GM12864 (cell line): ENCODE measurements around the gene CDH13.

Experiments used
- DNase-seq: peaks from one replicate; pipeline ENCODE4 v3.0.0-alpha.2; 2011; ENCODE audit warnings: low read depth
- H3K4me3 ChIP-seq: 2 replicates; pipeline ENCODE4 v1.5.1; 2011; ENCODE audit warnings: mild to moderate bottlenecking, low read depth, low read length, control low read depth
- TF ChIP-seq, protein P1 (sequence below): IDR thresholded peaks from 2 replicates; pipeline ENCODE4 v1.5.1; 2011; ENCODE audit warnings: low read depth, mild to moderate bottlenecking, moderate library complexity, low read length, control low read depth, inconsistent platforms; ENCODE audit errors: missing control alignments

Gene CDH13

DNA sequence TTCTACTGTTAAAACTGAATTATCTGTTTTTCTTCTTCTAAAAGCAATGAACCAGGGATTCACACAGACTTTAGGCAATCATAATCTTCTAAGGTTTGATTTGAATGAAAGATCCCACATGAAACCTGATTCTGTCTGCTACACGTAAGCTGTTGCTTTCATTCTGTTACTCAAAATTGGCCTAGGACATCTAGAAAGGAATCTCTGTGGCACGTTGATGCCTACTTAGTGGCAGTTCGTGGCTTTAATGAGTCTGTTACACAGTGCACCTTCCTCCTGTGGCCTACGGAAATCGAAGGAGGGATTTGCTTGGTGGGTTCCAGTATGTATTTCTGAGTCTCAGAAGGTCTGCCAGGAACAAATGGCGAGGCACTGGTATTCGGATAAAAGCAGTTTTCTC is 691.6 kb downstream of the CDH13 start:
- no peak overlapping the region for H3K4me3 ChIP-seq
- TF ChIP-seq, protein P1, sequence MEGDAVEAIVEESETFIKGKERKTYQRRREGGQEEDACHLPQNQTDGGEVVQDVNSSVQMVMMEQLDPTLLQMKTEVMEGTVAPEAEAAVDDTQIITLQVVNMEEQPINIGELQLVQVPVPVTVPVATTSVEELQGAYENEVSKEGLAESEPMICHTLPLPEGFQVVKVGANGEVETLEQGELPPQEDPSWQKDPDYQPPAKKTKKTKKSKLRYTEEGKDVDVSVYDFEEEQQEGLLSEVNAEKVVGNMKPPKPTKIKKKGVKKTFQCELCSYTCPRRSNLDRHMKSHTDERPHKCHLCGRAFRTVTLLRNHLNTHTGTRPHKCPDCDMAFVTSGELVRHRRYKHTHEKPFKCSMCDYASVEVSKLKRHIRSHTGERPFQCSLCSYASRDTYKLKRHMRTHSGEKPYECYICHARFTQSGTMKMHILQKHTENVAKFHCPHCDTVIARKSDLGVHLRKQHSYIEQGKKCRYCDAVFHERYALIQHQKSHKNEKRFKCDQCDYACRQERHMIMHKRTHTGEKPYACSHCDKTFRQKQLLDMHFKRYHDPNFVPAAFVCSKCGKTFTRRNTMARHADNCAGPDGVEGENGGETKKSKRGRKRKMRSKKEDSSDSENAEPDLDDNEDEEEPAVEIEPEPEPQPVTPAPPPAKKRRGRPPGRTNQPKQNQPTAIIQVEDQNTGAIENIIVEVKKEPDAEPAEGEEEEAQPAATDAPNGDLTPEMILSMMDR: no peak
- DNase-seq: no peak

DNA sequence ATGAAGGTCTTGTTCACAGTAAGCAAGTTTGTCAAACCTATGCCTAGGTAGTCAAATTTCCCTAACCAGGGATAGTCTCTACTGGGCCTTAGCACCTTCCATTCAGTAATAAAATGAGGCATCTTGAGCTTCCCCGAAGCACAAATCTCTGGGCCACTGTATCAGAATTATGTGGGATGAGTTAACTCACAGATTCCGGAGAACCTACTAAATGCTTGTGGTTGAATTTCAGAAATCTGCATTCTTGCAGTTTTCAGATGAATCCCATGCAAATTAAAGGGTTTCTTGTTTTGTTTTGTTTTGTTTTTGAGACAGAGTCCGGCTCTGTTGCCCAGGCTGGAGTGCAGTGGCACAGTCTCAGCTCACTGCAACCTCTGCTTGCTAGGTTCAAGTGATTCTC is 702.2 kb downstream of the CDH13 start:
- H3K4me3 ChIP-seq: no peak overlapping the region
- no peak for DNase-seq
- TF ChIP-seq, protein P1: no peak

GRCh38 chr16:83329441-83329840 is 702.7 kb downstream of the CDH13 start:
- H3K4me3 ChIP-seq: no peak overlapping the region
- no peak for DNase-seq
- TF ChIP-seq, protein P1: no peak

GRCh38 chr16:83330251-83330650 is 703.5 kb downstream of the CDH13 start:
- TF ChIP-seq, protein P1: no peak
- no peak overlapping the region for H3K4me3 ChIP-seq
- no peak for DNase-seq

DNA sequence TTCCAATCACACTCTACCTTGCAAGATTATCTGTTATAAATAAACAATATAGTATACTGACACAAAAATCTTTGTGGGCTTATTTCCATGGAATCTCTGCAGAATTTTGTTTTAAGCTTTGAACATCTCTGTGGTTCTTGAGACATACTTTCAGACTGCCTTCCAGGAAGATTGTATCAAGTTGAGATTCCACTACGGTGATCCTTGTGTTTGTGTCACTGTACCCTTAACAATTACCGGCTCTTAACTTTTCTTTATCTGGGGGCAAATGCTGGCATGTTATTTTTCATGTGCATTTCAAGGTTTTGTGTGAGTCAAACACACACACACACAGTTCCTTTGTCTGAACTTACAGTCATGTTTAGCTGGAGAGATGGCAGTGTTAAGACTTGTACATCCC is 708.3 kb downstream of the CDH13 start:
- TF ChIP-seq, protein P1: no peak
- no peak for DNase-seq
- H3K4me3 ChIP-seq: no peak overlapping the region

DNA sequence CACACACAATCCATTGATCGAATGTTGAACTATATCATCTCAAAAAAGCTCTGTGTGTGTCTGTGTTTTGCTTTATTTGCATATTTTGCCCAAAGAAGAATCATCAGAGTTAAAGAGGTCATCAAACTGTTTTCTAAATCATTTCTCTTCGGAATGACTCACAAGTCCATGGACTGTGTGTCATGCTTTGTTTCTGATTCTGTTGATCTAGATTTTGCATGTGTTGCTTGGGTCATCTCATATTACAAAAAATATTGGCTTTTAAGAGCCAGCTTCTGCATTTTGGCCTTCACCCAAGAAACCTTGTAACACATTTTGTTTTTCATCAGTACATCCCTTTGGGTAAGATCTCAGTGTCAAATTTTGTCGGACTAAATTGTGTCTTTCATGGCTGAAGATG is 709.8 kb downstream of the CDH13 start:
- DNase-seq: no peak
- TF ChIP-seq, protein P1: no peak

GRCh38 chr16:83338138-83338537 is 711.4 kb downstream of the CDH13 start:
- TF ChIP-seq, protein P1: no peak
- no peak overlapping the region for H3K4me3 ChIP-seq
- DNase-seq: no peak

More for the DNA sequence above, 709.8 kb downstream of the CDH13 start:
- no peak overlapping the region for H3K4me3 ChIP-seq
